NCI-H1092 (cell line): ENCODE results near the gene AKAP13.

Source experiments
- DNase-seq: peaks from one replicate; lab custom pipeline; 2025; lab: John Stamatoyannopoulos, UW

Gene AKAP13

DNA sequence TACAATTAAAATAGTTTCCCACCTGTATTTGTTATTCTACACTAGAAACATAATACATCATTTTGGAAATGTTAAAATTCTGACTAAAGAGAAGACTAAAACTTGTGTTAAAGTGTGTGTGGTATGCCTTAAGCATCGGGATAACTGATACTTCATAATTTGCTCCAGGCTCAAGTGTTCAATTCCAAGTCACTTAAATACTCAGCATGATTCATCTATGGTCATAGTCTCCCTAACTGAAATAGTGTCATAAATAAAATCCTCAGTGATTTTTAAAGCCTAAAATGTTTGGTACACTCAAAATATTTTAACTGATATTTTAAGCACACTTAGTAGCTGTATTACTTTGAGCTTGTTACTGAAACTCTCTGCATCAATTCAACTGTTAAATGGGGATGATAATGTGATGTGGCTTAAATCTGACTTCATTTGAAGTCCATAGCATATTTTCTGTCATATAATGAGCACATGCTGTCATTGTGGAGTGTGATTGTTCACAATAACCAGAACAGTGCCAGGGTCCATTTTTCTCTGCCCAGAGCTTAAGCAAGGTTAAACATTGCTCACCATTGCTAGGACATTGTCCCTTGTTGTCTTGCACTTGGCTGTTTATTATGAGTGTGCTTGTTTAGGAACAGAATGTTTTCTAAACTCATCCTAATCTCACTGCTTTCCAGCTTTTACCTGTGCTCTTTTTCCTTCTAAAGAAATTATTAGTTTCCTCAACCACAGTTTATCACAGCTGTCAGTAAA, 292.1 kb downstream of the AKAP13 start:
- DNase-seq: no peak

DNA sequence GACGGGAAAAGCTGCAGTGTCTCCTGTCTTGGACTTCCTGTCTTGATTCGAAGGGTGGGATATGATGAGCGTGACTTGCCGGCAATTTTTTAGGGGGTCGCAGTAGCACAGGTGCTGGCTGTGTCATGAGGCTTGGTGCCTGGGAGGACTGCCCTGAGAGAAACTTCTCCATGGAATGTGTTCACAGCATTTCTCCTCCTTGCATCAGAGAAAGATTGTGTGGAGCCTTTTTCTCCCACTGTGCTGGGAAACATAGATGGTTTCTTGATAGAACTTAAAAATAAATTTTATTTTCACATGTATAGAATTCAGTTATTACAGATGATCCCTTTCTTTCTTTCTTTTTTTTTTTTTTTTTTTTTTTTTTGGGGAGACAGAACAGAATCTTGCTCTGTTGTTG, 292.9 kb downstream of the AKAP13 start:
- DNase-seq: no peak

DNA sequence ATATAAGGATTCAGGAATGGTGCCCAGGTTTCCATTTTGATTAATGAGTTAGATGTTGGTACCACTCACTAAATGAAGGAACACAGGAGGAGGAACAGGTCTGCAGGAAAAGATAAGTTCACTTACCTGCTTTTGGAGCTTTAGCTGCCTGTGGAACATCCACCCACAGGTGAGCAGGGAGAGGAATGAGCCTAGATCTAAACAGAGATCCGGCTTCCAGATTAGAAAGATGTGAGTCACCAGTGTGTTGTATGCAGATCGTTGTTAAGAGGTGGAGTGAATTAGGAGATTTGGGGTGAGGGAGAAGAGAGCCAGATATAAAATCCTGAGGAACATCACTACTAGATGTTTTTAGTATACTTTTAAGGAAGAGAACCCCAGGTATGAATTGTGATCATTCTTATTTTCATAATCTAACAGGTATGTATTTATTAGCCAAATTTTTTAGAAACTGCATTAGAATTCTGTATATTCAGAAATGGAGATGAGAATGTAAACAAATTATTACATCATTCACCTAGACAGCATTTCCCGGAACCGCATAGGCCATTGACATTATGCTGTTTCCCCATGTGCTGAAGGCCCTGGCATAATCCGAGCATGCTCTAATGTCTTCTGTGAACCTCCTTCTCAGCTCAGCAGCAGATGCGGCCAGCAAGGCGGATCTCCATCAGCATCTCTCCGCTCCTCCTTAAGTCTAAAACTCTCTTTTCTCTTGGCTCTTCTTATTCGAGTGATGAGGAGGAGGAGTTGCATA, 296.1 kb downstream of the AKAP13 start:
- DNase-seq: no peak

DNA sequence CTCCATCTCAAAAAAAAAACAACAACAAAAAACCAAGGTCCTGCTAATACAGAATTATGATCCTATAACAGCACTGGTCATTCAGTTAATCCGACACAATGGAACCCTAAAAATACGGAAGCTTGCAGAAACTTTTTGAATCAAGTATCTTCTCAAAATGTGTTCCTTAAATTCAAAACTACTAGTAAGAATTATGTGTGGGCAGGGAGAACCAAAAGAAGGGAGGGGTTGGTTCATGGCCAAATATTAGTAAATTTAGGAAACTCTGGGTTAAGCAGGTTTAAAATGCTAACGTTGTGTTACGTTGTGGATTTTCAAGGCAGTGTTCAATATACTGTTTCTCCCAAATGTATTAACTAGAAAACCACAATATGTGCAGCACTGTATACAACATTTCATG, 298.8 kb downstream of the AKAP13 start:
- no peak for DNase-seq

DNA sequence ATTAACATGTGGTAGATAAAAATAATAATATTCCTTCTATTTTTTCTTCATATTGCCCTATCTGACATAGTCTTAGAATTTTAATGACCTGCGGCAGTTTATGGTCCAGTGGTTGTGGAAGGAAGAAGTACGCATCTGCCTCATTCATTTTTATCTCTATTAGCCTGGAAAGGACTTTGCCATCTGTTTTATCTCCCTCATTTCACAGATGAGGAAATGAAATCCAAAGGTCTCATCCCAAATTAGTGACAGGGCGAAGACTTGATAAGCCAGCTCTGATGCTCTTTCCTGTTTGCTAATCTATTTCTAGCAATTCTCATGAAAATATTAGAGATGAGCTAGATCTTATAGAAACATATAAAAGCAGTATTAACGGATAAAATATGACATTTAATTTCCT, 301.0 kb downstream of the AKAP13 start:
- DNase-seq: no peak

DNA sequence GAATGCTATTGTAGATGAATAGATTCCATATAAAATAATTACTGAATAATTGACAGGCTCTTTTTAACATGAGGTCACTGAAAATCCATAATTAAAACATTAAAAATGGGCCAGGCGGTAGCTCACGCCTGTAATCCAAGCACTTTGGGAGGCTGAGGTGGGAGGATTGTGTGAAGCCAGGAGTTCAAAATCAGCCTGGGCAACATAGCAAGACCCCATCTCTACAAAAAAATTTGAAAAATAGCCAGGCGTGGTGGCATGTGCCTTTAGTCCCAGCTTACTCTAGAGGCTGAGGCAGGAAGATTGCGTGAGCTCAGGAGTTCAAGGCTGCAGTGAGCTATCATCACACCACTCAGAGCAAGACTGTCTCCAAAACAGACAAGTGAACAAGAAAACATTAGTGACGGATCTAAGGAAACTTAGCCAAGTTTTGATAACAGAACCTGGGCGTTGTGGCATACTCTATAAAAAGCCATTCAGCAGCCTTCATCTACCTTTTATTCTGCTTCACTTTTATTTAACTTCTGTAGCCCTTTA, 303.8 kb downstream of the AKAP13 start:
- no peak for DNase-seq

DNA sequence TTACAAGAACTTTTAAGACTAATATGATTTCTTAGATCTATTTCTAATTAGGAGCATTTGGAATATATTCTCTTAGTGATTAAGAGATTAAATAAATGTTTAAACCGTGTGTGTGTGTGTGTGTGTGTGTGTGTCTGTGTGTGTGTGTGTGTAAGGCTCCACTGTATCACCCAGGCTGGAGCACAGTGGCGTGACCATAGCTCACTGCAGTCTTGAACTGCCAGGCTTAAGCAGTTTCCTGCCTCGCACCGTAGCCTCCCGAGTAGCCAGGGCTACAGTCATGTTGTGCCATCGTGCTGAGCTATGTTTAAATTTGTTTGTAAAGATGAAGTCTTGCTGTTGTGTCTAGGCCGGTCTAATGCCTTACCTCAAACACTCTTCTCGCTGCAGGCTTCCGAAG, 305.0 kb downstream of the AKAP13 start:
- no peak for DNase-seq

DNA sequence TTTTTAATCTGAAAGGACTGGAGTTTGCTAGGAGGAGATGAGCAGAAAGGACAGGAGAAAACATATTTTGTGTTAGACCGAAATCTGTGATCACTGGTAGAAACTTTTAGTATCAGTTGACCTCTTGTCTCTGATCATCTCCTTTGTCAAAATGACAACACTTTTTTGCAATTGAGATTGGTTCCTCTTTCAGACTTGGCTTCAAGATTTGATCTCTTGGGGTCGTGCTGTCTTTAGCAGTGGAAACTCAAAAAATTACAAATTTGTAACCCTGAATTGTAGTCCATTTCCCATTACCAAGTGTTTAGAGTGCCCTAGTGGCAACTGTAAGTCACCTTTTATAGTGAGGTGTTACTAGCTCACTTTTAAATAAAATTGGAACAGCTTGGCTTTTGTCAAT, 306.9 kb downstream of the AKAP13 start:
- DNase-seq: no peak

DNA sequence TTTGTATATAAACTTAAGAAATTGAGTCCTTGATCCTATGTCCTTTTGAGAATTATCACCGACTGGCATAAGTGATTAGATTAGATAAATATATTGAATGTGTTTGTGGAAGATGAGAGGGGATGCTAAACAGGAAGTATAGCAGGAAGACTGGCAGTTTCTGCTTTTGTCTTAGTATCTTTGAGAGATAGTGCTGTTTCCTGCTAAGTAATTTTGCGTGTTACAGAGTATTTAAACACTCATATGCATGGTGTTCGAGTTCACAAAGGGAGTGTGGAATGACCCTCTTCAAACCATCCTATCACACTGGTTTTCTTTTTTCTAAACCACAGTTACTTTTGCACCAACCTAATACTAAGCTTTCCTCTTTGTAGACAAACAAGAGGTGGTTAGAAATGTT, 308.3 kb downstream of the AKAP13 start:
- DNase-seq: no peak

DNA sequence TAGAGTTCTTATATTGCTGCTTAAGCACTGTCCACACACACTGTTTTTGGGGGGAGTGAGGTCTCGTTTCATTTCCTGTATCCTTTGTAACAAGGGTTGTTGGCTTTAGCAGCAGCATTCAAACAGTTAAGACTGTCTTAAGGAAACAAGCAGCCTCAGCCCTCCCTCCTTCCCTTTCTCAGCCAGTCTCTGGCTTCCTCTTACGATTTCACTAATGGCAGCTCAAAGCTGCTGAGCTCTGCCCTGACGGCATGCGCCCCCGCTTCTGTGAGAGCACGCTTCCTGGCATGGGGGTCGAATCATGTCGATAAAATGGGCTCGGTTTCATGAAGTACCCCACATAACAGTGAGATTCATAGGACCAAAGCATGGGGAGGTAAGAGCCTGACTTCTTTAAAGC, 309.3 kb downstream of the AKAP13 start:
- no peak for DNase-seq

DNA sequence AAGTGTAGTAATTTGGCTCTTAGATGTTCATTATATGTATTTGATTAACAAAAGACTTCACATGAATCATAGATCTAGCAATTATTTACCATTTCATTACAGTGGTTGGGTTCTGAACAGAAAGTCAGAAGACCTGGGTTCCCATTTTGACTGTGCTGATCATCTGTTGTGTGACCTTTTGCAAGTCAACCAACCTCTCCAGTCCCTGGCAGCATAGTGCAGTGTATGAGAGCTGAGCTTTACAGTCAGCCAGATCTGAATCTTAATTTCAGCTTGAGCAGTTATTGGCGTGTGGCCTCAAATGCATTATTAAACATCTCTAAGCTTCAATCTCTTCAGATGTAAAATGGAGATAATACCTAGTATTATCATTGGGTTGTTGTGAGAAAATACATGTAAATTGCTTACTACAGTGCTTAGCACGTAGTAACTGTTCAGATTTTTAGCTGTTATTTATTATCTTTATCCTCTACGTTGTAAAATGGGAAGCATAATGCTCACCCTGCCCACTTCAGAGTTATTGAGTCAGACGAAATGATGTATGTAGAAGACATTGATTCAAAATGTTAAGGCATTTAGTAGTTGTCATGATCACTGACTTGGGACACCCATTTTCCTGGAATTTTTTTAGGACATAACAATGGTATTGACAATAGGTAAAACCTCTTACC, 310.3 kb downstream of the AKAP13 start:
- DNase-seq: no peak

DNA sequence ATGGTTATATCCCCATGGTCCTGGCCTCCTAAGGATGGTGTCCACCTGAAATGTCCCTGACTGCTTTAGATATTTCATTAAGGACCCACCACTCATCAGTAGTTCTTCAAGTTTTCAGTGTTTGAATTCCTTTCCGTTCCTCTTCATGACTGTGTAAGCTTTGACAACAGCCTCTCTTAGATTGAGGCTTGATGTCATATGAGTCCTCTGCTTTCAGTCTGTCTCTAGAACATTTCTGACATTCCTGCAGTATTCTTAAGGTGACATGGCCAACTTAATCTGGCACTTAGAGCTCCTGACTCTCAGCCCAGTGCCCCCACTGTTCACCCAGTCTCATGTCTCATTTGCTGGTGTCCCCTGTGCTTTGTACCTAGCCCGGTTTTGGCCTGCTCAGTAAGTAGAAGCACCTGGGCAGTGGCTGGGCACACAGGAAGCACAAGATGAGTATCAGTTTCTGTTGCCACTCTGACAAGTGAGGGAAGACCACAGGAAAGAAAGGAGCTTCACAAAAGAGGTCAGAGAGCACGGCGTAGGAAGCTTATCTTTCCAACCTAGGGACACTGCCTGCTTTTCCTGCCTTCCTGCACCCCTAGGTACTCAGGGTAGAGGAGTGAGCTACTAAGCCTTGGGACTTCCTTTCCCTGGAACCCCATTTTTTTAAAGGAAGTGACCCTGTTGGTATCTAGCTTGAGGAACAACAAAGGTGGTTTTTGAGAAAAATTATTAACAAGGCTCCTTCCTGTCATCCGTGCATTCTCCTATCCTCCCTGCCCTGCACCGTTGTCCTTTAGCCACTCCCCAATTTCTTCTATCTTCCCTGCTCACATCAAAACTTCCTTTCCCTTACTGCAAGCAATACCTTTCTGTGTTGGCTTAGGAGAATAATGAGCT, 311.2 kb downstream of the AKAP13 start:
- no peak for DNase-seq

DNA sequence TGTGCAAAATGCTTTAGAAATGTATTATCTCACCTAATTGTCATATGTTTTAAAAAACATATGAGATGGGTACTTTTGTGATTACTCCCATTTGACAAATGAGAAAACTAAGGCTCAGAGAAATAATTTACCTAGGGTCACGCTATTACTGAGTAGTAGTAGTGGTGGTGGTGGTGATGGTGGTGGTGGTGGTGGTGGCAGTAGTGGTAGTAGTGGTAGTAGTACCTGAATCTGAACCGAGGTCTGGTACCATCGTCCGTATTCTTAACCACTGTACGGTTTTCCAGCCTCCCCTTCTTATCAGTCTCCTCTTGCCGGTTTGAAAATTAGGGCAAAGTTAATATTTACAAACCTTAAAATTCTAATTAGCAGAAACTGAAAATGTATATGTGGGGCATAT, 311.9 kb downstream of the AKAP13 start:
- no peak for DNase-seq

DNA sequence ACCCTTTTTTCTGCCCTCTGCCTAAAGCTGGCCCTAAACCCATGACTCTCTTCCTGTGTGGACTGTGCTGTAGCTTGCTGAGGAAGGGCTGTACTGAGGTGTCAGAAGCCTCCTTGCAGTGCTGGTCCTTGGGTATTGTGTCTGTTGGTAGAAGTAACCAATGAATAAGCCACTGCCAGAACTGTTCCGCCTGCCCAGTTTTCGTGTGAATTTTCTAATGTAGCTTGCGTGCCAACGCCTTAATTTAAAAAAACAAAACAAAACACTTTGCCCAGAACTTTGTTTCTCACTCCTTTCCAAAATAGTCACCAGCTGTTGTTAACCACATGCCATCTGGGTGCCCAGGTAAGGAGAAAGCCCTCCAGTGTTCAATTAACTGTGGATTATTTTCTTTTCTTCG, 312.5 kb downstream of the AKAP13 start:
- DNase-seq: no peak

DNA sequence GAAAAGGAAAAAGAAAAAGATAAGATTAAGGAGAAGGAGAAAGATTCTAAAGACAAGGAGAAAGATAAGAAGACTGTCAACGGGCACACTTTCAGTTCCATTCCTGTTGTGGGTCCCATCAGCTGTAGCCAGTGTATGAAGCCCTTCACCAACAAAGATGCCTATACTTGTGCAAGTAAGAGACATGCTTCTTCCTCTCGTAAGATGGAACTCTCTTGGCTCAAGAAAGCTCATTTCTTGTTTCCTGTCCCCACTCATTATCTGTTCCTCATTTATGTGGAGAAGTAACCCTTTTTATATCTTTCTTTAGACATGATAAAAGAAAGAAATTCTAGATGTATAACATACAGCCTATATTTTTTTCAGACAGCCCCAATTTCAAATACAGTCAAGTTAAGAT, 312.9 kb downstream of the AKAP13 start:
- no peak for DNase-seq

DNA sequence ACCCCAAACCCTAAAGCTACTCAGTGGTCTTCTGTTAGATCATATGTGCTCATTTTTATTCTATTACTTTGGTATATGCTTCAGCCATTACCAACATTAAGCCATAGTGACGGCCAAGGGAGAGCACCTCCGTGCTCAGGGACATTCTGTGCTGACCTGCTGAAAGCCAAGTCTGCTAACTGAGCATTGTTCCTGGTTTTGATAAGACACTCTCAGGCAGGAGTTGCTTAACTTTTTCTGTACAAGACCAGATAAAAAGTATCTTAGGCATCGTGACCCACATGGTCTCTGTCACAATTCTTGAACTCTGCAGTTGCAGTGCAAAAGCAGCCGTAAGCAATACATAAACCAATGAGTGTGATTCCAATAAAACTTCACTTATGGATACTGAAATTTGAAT, 313.7 kb downstream of the AKAP13 start:
- DNase-seq: no peak

DNA sequence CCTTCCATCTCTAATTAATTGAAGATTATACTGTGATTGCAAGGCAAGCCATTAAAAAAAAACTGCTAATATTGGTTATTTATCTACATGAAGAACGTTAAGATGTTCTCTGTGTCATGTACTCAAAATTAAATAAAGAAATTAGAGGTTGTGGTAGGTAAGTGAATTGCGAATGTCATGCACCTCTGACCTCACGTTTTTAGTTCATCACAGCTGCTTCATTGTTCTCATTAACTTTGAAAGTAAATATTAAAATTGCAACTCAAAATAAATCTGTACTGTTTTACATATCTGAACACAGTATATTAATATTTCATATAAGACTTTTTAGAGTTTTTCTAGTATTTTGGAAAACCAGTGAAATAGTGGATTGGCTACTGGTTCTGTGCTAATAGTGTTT, 320.4 kb downstream of the AKAP13 start:
- DNase-seq: no peak

DNA sequence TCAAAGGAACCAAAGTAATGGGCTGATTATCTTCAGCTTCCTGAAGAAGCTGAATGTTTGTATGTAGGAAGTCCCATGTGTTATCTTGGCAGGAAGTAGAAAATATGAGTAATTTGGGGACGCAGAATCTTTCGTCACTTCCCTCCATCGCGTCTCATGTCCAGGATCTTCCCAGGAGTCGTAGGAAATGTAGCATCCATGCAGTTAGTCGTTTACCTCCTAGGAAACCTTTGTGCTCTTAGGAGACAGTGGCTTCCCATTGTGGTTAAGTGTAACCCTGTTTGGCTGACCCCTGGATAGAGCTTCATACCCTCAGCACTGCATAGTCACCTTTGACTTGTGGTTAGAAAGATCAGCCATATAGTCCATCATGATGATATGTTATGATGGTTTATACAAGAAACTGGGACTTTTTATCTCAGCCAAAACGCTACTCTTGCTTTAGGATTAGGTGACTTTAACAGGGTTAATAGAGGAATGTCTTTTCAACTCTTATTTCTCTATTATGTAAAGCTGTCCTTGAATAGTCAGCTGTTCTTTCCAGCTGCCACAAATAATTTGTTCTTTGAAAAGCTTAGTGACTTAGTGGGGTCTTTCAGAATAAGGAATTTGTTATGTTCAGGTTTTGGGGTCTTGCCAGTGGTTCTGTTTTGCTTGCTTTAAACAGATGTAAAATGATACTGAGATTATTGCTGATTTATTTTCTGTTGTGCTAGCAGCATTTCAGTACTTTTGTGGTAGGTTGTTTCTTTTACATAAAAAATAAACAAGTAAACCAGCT, 322.1 kb downstream of the AKAP13 start:
- DNase-seq: no peak

DNA sequence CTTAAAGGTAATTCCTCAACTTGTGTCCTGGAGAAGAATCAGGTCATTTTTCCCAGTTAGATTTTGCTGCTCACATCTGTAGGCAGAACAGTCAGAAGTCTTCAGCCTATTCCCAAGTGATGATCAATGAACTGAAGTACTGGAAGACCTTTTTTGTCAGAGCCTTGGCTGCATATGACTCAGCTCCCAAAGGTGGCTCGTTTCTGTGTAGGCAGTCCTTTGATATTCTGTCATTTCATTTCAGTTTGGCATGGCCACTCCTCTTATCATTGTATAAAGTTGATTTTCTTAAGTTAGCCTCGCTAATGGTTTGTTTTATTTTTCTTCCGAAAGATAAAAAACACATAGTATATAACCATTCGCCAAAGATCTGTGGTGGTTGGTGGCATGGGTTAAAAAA, 323.7 kb downstream of the AKAP13 start:
- no peak for DNase-seq

DNA sequence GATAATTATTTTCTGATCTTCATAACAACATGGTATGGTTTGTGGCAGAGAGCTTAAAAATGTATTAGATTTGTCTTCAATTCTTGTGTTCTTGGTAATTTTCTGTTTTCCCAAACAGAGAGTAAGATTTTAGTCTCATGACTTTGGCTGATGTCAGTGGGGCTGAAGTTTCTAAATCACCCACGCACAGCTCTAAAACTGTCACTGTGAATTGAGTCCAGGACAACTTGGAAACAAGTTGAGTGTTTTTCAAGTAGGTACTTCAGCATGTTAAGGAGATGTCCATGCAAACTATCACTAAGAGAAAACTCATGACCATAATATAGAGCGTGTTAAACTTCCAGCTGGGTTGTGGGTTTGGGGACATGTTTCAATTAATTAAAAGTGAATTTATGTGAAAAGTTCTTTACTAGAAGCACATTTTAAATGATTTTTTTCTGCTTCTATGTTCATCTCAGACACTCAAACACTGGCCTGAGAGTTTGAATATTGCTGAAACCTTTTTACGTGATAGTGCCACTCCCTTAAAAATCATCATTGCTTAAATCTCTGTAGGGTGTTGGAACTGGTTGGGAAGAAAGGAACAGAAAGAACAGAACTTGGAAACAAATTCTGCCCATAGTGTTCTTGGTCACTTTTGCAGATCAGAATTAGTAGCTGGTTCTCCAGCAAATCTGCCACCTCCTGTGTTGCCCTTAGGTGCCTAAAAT, 324.5 kb downstream of the AKAP13 start:
- DNase-seq: no peak
